Stimulated activated naive CD8-positive, alpha-beta T cell treated with anti-CD3 and anti-CD28 coated beads, Interleukin-15, amount 100 ng/mL, for 72 hours (primary cell): ENCODE data around the gene CCDC167.
"Not testable (repeated sequence)": the region's sequence is repeated elsewhere in the genome, so short reads cannot be mapped to it uniquely, and the experiment has no call there.

ENCODE experiments used
- ATAC-seq: fragments of 150-1000 bp; cut with Tn5 transposase; 2 replicates; pipeline ENCODE4 v1.10.0; 2021; ENCODE audit warnings: mild to moderate bottlenecking, moderate library complexity
- DNase-seq, 2 donors: peaks; one replicate each; pipeline ENCODE4 v3.0.0; 2021 to 2022
- H3K27ac Mint-ChIP-seq, 2 donors: one replicate each; pipeline ENCODE4 v1.8.0; 2022; ENCODE audit warnings: mild to moderate bottlenecking in 2 of 2, mixed read lengths in 2 of 2, moderate library complexity in 2 of 2
- H3K27me3 Mint-ChIP-seq: one replicate; pipeline ENCODE4 v1.8.0; 2022; ENCODE audit warnings: mixed read lengths
- H3K4me1 Mint-ChIP-seq: one replicate; pipeline ENCODE4 v1.8.0; 2022; ENCODE audit warnings: mild to moderate bottlenecking, mixed read lengths
- H3K4me3 Mint-ChIP-seq, 2 donors: one replicate each; pipeline ENCODE4 v1.8.0; 2022; ENCODE audit warnings: mild to moderate bottlenecking in 2 of 2, mixed read lengths in 2 of 2, moderate library complexity in 1 of 2
- H3K9me3 Mint-ChIP-seq, 2 donors: one replicate each; pipeline ENCODE4 v1.8.0; 2022; ENCODE audit warnings: mixed read lengths in 2 of 2

CCDC167 gene

DNA sequence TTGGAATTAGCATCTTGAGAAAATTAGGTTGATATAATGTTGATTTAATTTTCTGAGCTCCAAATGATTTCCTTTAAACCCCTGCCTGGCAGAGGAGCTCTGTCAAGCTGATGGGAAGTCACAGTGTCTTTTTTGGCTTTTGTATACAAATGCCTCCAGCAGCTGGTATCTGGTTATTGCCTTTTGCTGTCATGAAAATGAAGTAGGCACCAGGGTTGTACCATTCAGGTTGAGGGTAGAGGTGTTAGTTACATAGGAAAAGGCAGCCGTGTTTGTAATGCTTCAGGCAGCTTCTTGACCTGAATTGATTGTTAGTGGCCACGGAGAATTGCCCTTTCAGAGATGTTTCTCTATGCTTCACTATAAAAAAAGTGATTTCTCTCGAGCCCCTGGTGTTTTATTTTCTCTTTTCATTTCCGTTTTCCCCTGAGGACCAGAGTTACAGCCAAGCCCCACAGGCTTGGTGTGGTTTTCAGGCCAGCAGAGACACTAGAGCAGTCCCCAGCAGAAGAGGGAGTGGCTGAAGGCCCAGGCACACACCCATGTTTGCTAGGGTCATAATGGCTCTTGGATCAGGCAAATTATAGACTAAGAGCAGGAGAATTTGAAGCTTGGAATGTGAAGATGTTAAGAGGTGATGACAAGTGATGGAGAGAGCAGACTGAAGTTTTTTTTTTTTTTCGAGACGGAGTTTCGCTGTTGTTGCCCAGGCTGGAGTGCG lies 45.1 kb downstream of the CCDC167 start:
- Mint-ChIP-seq H3K27ac (peak overlapping the region in 1 of 2 donors; percentile 29), H3K9me3 (no peaks in the 10 kb centered on the region), H3K4me3 (no peak overlapping the region), H3K27me3 (no peaks in the 10 kb centered on the region), H3K4me1 (peaks cover 15% of the 10 kb centered on the region)
- no peak for DNase-seq
- ATAC-seq: no peak

DNA sequence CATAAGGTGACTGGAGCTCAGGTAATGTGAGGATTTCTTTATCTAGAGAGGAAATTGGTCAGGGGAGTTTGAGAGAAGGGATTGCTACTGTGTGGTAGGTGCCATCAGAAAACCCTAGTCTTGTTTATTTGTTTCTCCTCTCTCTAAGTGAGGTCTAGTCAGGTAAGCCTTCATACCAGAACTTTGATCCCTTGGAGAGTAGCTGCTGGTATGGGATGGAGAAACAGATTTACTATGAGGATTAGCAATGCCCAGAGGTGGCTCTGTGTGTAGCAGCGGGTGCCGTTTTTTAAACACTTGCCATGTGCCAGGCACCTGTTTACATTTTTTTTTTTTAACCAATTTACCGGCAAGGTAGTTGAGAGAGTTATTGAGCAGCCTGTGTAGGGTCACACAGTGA lies 47.2 kb downstream of the CCDC167 start:
- no peaks in the 10 kb centered on the region for H3K9me3 Mint-ChIP-seq
- ATAC-seq (no peak), DNase-seq (no peak)
- no peaks in the 10 kb centered on the region for H3K27me3 Mint-ChIP-seq
- peak overlapping the region in 1 of 2 donors; percentile 11 for H3K27ac Mint-ChIP-seq
- H3K4me1 Mint-ChIP-seq: peaks cover 15% of the 10 kb centered on the region
- H3K4me3 Mint-ChIP-seq: no peak overlapping the region

DNA sequence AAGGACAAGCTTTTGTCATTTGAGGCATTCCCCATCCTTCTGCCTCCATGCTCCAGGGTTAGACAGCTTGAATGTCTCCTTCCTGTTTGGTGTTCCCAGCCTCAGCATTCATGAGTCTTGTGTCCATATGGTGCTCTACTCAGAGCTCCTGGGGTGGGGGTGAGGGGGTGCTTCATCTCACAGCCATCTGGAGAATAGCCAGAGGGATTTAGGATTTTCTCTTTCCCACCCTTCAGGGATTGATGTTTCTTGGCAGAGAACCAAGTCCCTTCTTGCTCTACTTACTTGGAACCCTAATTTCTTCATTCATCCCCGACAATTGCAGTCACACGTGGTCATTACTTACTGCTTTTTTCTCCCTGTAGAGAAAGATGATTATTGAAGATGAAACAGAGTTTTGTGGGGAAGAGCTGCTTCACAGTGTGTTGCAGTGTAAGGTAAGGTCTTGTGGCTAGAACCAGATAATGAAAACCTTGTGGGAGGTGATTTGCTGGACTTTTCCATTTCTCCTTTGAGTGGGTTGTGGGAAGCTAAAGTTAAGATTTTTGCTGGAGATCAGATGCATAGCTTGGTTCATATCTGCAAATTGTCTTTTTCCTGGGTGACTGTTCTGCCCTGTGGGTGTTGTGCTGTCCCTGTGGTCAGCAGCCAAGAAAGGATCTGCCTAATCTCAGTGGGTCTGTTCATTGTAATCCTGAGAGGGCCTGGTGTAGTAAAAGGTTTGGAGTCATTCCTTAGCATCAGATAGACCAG lies 48.1 kb downstream of the CCDC167 start:
- Mint-ChIP-seq H3K4me1 (peaks cover 15% of the 10 kb centered on the region), H3K4me3 (no peak overlapping the region), H3K27me3 (no peaks in the 10 kb centered on the region), H3K27ac (peak overlapping the region in 1 of 2 donors; percentile 9), H3K9me3 (no peaks in the 10 kb centered on the region)
- ATAC-seq (no peak), DNase-seq (no peak)

DNA sequence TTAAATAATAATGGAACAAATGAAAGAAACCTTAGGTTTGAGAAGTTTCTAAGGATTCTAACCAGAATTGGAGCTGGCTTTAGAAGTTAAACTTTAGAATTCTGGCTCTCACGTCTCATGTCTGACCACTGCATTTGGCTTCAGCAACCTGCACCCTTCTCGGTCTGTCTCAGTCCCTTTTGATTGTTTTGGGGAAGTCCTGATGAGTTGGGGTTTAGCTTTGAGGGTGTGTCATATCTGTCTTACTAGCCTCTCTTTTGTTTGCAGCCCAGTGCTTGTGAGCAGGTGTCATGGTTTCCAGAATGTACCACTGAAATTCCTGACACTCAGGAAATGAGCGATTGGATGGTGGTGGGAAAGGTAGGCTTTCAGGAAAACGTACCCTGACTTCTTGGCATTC lies 49.7 kb downstream of the CCDC167 start:
- Mint-ChIP-seq H3K27me3 (no peaks in the 10 kb centered on the region), H3K27ac (no peak overlapping the region), H3K4me3 (no peak overlapping the region), H3K9me3 (no peaks in the 10 kb centered on the region), H3K4me1 (peaks cover 15% of the 10 kb centered on the region)
- ATAC-seq (no peak), DNase-seq (no peak)

GRCh38 chr6:37443216-37443542 lies 56.5 kb downstream of the CCDC167 start:
- ATAC-seq, H3K9me3 Mint-ChIP-seq, DNase-seq, H3K27me3 Mint-ChIP-seq: not testable (repeated sequence)
- peaks cover 32% of the 10 kb centered on the region for H3K4me1 Mint-ChIP-seq
- H3K27ac Mint-ChIP-seq: peak overlapping the region in 1 of 2 donors; percentile 34
- H3K4me3 Mint-ChIP-seq: peak overlapping the region; percentile 66 to 68

GRCh38 chr6:37442416-37443215 lies 57.1 kb downstream of the CCDC167 start:
- Mint-ChIP-seq H3K4me1 (peaks cover 37% of the 10 kb centered on the region), H3K4me3 (peak overlapping the region; percentile 67 to 68), H3K9me3 (no peaks in the 10 kb centered on the region), H3K27ac (peak overlapping the region; percentile 25 to 67), H3K27me3 (no peaks in the 10 kb centered on the region)
- ATAC-seq (no peak), DNase-seq (no peak)

DNA sequence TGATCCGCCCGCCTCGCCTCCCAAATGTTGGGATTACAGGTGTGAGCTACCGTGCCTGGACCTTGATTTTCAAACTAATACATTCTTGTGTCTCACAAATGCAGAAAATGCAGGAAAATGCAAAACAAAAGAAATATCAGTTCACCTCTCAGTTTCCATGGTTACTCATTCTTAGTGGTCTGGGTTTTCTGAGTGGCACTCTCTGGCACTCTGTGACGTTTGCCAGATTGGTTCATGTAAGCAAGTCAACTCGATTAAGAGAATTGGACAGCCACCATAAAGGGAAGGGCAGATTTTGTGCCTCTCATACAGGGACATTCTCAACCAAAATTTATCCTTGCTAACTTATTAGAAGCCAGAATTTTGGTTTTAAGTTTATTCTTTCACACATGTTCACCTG lies 58.0 kb downstream of the CCDC167 start:
- ATAC-seq: no peak

GRCh38 chr6:37438930-37439329 lies 60.8 kb downstream of the CCDC167 start:
- H3K9me3 Mint-ChIP-seq: no peaks in the 10 kb centered on the region
- no peak for DNase-seq
- no peak overlapping the region for H3K4me3 Mint-ChIP-seq
- ATAC-seq: no peak
- peaks cover 70% of the 10 kb centered on the region for H3K4me1 Mint-ChIP-seq
- no peaks in the 10 kb centered on the region for H3K27me3 Mint-ChIP-seq
- H3K27ac Mint-ChIP-seq: no peak overlapping the region

More for the DNA sequence above, 58.0 kb downstream of the CCDC167 start:
- no peaks in the 10 kb centered on the region for H3K27me3 Mint-ChIP-seq
- H3K4me3 Mint-ChIP-seq: no peak overlapping the region
- H3K9me3 Mint-ChIP-seq: no peaks in the 10 kb centered on the region
- peaks cover 47% of the 10 kb centered on the region for H3K4me1 Mint-ChIP-seq
- DNase-seq: no peak
- peak overlapping the region in 1 of 2 donors; percentile 27 for H3K27ac Mint-ChIP-seq

DNA sequence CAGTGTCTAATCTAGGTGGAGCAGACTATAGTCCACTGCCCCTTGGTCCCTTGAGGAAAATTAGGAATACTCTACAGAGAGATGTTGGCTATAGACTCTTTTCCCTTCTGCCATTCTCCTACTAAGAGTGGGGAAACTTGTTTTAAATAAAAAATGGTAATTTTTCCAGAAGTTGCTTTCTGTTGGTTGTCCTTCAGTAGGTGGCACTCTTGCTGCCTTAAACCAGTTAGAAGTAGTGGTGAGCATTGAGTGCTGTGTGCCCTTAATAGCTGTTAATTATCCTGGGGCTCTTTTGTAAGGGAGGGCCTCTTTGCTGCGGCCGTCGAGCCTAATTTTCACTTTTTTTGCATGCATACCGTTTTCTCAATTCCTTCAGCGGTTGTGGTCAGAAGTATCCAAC lies 63.9 kb downstream of the CCDC167 start:
- no peaks in the 10 kb centered on the region for H3K9me3 Mint-ChIP-seq
- DNase-seq: no peak
- no peak overlapping the region for H3K4me3 Mint-ChIP-seq
- H3K27ac Mint-ChIP-seq: peak overlapping the region in 1 of 2 donors; percentile 28
- H3K4me1 Mint-ChIP-seq: peaks cover 60% of the 10 kb centered on the region
- no peak for ATAC-seq
- H3K27me3 Mint-ChIP-seq: no peaks in the 10 kb centered on the region

GRCh38 chr6:37435373-37435772 lies 64.3 kb downstream of the CCDC167 start:
- Mint-ChIP-seq H3K27ac (peak overlapping the region in 1 of 2 donors; percentile 28), H3K9me3 (no peaks in the 10 kb centered on the region), H3K4me1 (peaks cover 60% of the 10 kb centered on the region), H3K27me3 (no peaks in the 10 kb centered on the region), H3K4me3 (peak overlapping the region in 1 of 2 donors; percentile 21)
- DNase-seq: no peak
- no peak for ATAC-seq

GRCh38 chr6:37433657-37434271 lies 65.9 kb downstream of the CCDC167 start:
- Mint-ChIP-seq H3K4me3 (peak overlapping the region; percentile 86 to 95), H3K27me3 (peaks cover 6% of the 10 kb centered on the region), H3K4me1 (peaks cover 51% of the 10 kb centered on the region), H3K9me3 (no peaks in the 10 kb centered on the region), H3K27ac (peak overlapping the region; percentile 98 to 99)
- DNase-seq (peak in 1 of 2 donors; percentile 61), ATAC-seq (peak; percentile 76)
